GM12878 (cell line): ENCODE data around the gene SLC9A3. TPM values are rescaled to one million over a fixed set of nuclear protein-coding genes. Genes with fewer than 3 reads are reported as not detected.

Source experiments
- ATAC-seq: fragments of 200-7000 bp; cut with Tn5 transposase; 3 replicates; pipeline ENCODE4 v1.9.1; 2020; ENCODE audit warnings: mild to moderate bottlenecking, moderate library complexity
- BruUV-seq: library from RNA; stranded (reverse); fragments of 400-500 nt; replicated peaks from 2 replicates; lab custom pipeline; 2021; lab: Mats Ljungman, UMichigan
- CTCF ChIA-PET: fragments of 300-600 bp; sonication (Branson Sonifier 250); formaldehyde crosslinking; extraction: SDS; loops from one replicate; lab custom pipeline; 2021; ENCODE audit warnings: inconsistent platforms; lab: Yijun Ruan, JAX
- POLR2A ChIA-PET: fragments of 350-600 bp; formaldehyde crosslinking; extraction: SDS; loops from one replicate; lab custom pipeline; 2021; ENCODE audit warnings: inconsistent platforms; lab: Charles Lee
- RAD21 ChIA-PET: fragments of 300-600 bp; sonication (Branson Sonifier 250); formaldehyde crosslinking; loops from one replicate; lab custom pipeline; 2023; ENCODE audit warnings: antibody characterized with exemption; ENCODE audit not compliant: unreplicated experiment; lab: Charles Lee
- SMC1A ChIA-PET: fragments of 300-600 bp; sonication (Branson Sonifier 250); formaldehyde crosslinking; loops from one replicate; lab custom pipeline; 2023; ENCODE audit not compliant: unreplicated experiment, uncharacterized antibody; lab: Charles Lee
- DNase-seq: peaks from one replicate; pipeline ENCODE4 v3.0.0-alpha.2; 2011; ENCODE audit warnings: low read depth, low spot score
- FAIRE-seq: peaks from 3 replicates; lab custom pipeline; 2011; peaks lifted over from hg19 to GRCh38; lab: Jason Lieb, UNC
- H2AFZ ChIP-seq: 2 replicates; pipeline ENCODE4 v1.6.0; 2011; ENCODE audit warnings: low read depth, low read length, control low read depth; ENCODE audit not compliant: control insufficient read depth
- H3K27ac ChIP-seq: 2 replicates; pipeline ENCODE4 v1.5.1; 2011; ENCODE audit warnings: control low read depth; ENCODE audit not compliant: control insufficient read depth, insufficient read depth
- H3K27me3 ChIP-seq, 2 experiments: replicated peaks in 1 of 2; 2 replicates each; pipeline versions ENCODE4 v1.6.0 to v1.6.1; 2011; ENCODE audit warnings: low read length in 1 of 2; ENCODE audit not compliant: control insufficient read depth in 2 of 2, insufficient read depth in 2 of 2
- H3K36me3 ChIP-seq, 2 experiments: 2 replicates each; pipeline ENCODE4 v1.5.1; 2011; ENCODE audit warnings: low read length in 1 of 2; ENCODE audit not compliant: control insufficient read depth in 2 of 2, insufficient read depth in 2 of 2
- H3K4me1 ChIP-seq: 2 replicates; pipeline ENCODE4 v1.6.1; 2011; ENCODE audit warnings: mild to moderate bottlenecking, low read length, moderate library complexity, mixed read lengths; ENCODE audit not compliant: control insufficient read depth, insufficient read depth
- H3K4me2 ChIP-seq: 2 replicates; pipeline ENCODE4 v1.6.0; 2011; ENCODE audit warnings: control low read depth; ENCODE audit not compliant: control insufficient read depth, insufficient read depth
- H3K4me3 ChIP-seq: fragments of 200-600 bp; sonication (generic); 2 replicates; pipeline ENCODE4 v1.5.1; 2016
- H3K79me2 ChIP-seq: 2 replicates; pipeline ENCODE4 v1.6.0; 2011; ENCODE audit warnings: low read length; ENCODE audit not compliant: control insufficient read depth, insufficient read depth
- H3K9ac ChIP-seq: 2 replicates; pipeline ENCODE4 v1.8.0; 2011; ENCODE audit warnings: low read length, control low read depth, mixed read lengths; ENCODE audit not compliant: control insufficient read depth, insufficient read depth
- H3K9me3 ChIP-seq: replicated peaks from 3 replicates; pipeline ENCODE4 v1.5.1; 2011; ENCODE audit warnings: mild to moderate bottlenecking, low read length; ENCODE audit not compliant: control insufficient read depth, insufficient read depth
- H4K20me1 ChIP-seq: 2 replicates; pipeline ENCODE4 v1.6.0; 2011; ENCODE audit not compliant: control insufficient read depth, insufficient read depth
- ESRRA ChIP-seq: IDR thresholded peaks from 2 replicates; pipeline ENCODE4 v1.6.1; 2012; ENCODE audit warnings: mild to moderate bottlenecking, low read length, improper control_type of control experiment
- GABPA ChIP-seq: IDR thresholded peaks from 2 replicates; pipeline ENCODE4 v1.6.1; 2014; ENCODE audit warnings: antibody characterized with exemption, low read depth, mild to moderate bottlenecking, inconsistent platforms
- MXI1 ChIP-seq: fragments of 150-350 bp; IDR thresholded peaks from 2 replicates; pipeline ENCODE4 v1.6.1; 2011; ENCODE audit warnings: low read depth, mild to moderate bottlenecking, inconsistent platforms, low read length, improper control_type of control experiment
- NR2C1 ChIP-seq: fragments of 450-650 bp; IDR thresholded peaks from 2 replicates; pipeline ENCODE4 v1.6.1; 2017; ENCODE audit warnings: antibody characterized with exemption, mild to moderate bottlenecking, moderate library complexity
- SPI1 ChIP-seq: IDR thresholded peaks from 2 replicates; pipeline ENCODE4 v1.6.1; 2011; ENCODE audit warnings: low read depth, mild to moderate bottlenecking, low read length, moderate library complexity, borderline replicate concordance; ENCODE audit not compliant: insufficient read depth
- WGBS: methylation state at CpG from one replicate; pipeline ENCODE4 v1.1.6; 2016; ENCODE audit warnings: low lambda C conversion rate; ENCODE audit not compliant: insufficient replicate concordance, insufficient coverage; ENCODE audit errors: missing lambda C conversion rate; 5-methylcytosine and 5-hydroxymethylcytosine counted together
- in situ Hi-C: fragments of 300-500 bp; cut with MboI; formaldehyde crosslinking; loops from 9 replicates; pipeline ENCODE4 v1.14.3; 2018; ENCODE audit warnings: mixed read lengths
- intact Hi-C: fragments of 100-400 bp; cut with micrococcal nuclease; formaldehyde crosslinking; loops from one replicate; pipeline ENCODE4 v1.14.2; 2022; ENCODE audit not compliant: unreplicated experiment
- polyA plus RNA-seq, 11 experiments: library from polyadenylated mRNA; depleted of rRNA in 4 of 11; unstranded in 6 of 11; stranded (reverse) in 5 of 11; fragments of >200 nt; fragmentation: Nextera tagmentation in 4 of 11; fragmentation: Illumina TruSeq in 1 of 11; extraction: Ambion mirVana in 4 of 11; extraction: Trizol in 1 of 11; gene quantifications; 1 replicate in 1 of 11; 2 replicates in 10 of 11; pipeline versions ENCODE4 v1.2.1 to v1.2.3, GENCODE V29; 2011 to 2016; ENCODE audit warnings: inconsistent platforms in 2 of 11, missing spikeins in 2 of 11, low read depth in 1 of 11
- total RNA-seq, 4 experiments: library from RNA; depleted of rRNA in 3 of 4; stranded (reverse); fragments of >200 nt in 3 of 4; fragmentation: Illumina TruSeq in 1 of 4; extraction: Trizol in 1 of 4; gene quantifications; 2 replicates each; pipeline versions ENCODE4 v1.2.1 to v1.2.3, GENCODE V29; 2013 to 2021

SLC9A3 gene
- total and polyA plus RNA-seq, 10 of the 15 experiments (the other 5 are each of a cell fraction or from before 2014, with no cell fraction given) = 0.04 to 5.2 (median 2.3) TPM; not detected in 1

- TF ChIP-seq NR2C1 = 0 out of 2 replicates have a peak, but pooled peaks have one; percentile 13
- TF ChIP-seq MXI1 = no peak
Observed at GRCh38 chr5:430214-430925, 93.9 kb downstream of the SLC9A3 start (continued).

GRCh38 chr5:429453-430188, 94.6 kb downstream of the SLC9A3 start:
- intact Hi-C loops (no loop called here), in situ Hi-C loops (no loop called here)
- no peak for FAIRE-seq
- no peak overlapping the region for H3K4me2 ChIP-seq
- H3K79me2 ChIP-seq = no peaks in the 10 kb centered on the region; the same call in none of the 2 replicates
- no peaks in the 10 kb centered on the region for H3K9me3 ChIP-seq
- no peak overlapping the region for H3K9ac ChIP-seq
- CTCF ChIA-PET = interaction anchor here (1.0 to 6.4 kb wide), 10 partner anchors 10 to 146 kb away, joined by 3 to 126 read pairs (median 6); partner anchors contain the start of gene AHRR
- POLR2A ChIA-PET = no interaction called here
- H4K20me1 ChIP-seq = no peaks in the 10 kb centered on the region
- RAD21 ChIA-PET = interaction anchor here (0.7 to 6.0 kb wide), 3 partner anchors 109 to 145 kb away, joined by 3 to 82 read pairs (median 17); partner anchors contain the start of gene AHRR
- no TSS peak for BruUV-seq
- TF ChIP-seq GABPA (no peak), ESRRA (no peak), SPI1 (no peak)
- TF ChIP-seq, all 136 proteins: peak for 0
- Histone ChIP-seq H3K4me3 (no peak overlapping the region), H3K27me3 (no peaks in the 10 kb centered on the region), H2AFZ (no peak overlapping the region), H3K4me1 (peaks cover 20% of the 10 kb centered on the region), H3K27ac (no peak overlapping the region), H3K36me3 (peaks cover 3 to 26% of the 10 kb centered on the region in 2 experiments; a peak in 3 of 4 replicates)
- DNase-seq (no peak), ATAC-seq (no peak)
- 89% methylated on average over 32 of the region's 35 CpGs for WGBS
- SMC1A ChIA-PET = interaction anchor here (0.6 to 3.7 kb wide), 6 partner anchors 36 to 113 kb away, joined by 3 to 33 read pairs (median 6); no protein-coding TSS in a partner anchor
